ENCODE measurements around the gene CC2D1A. TPM values are rescaled to one million over a fixed set of nuclear protein-coding genes. Genes with fewer than 3 reads are reported as not detected.
A peak's percentile ranks its signal among the peaks of the same experiment; 100 is the strongest.

CC2D1A gene
- total and polyA plus RNA-seq, 2 donors (not counting 1 experiment from before 2014, with no cell fraction given): 34.3 to 47.2 TPM

DNA sequence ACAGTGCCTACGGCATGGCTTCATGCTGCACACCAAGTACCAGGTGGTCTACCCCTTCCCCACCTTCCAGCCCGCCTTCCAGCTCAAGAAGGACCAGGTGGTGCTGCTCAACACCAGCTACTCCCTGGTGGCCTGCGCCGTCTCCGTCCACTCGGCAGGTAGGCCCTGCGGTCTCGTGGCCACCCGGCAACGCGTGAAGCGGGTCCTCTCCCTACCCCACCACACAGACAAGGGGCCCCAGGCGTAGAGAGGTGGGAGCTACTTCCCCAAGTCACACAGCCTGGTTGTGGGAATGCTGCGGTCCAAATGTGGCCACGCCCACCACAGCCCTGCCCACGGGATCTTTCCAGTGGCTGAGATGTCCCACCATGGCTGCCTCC, 50.4 kb downstream of the CC2D1A start:
- Histone ChIP-seq H4K20me1 (ENCODE audit: control insufficient read depth, insufficient read depth, low read length, poor library complexity, severe bottlenecking) (peaks cover 51% of the 10 kb centered on the region), H3K9ac (ENCODE audit: low read length) (no peak overlapping the region), H3K27me3 (replicated peaks in 1 of 4; ENCODE audit: control extremely low read depth in 1 of 4, control insufficient read depth in 3 of 4, insufficient read depth in 4 of 4, low read length in 3 of 4) (no peaks in the 10 kb centered on the region), H2AFZ (ENCODE audit: insufficient read depth, low read depth, low read length, poor library complexity, severe bottlenecking) (no peak overlapping the region), H3K27ac (ENCODE audit: low read length in 2 of 2) (no peak overlapping the region), H3K4me1 (ENCODE audit: control insufficient read depth in 2 of 2, insufficient read depth in 2 of 2, low read length in 2 of 2) (peaks cover 15 to 18% of the 10 kb centered on the region in 2 donors), H3K4me2 (replicated peaks; ENCODE audit: low read depth, low read length, poor library complexity, severe bottlenecking) (no peak overlapping the region), H3K79me2 (ENCODE audit: control insufficient read depth, insufficient read depth, low read length) (peaks cover 30% of the 10 kb centered on the region), H3K36me3 (replicated peaks in 1 of 2; ENCODE audit: control extremely low read depth in 1 of 2, control insufficient read depth in 1 of 2, extremely low read depth in 1 of 2, insufficient read depth in 2 of 2, low read length in 1 of 2) (peaks cover 0 to 58% of the 10 kb centered on the region in 2 experiments), H3K4me3 (ENCODE audit: control extremely low read depth in 1 of 5, extremely low read depth in 1 of 5, insufficient read depth in 1 of 5, low read depth in 2 of 5, low read length in 4 of 5) (no peak overlapping the region), H3K9me3 (ENCODE audit: control extremely low read depth in 1 of 3, control insufficient read depth in 2 of 3, insufficient read depth in 1 of 3, low read length in 2 of 3) (no peaks in the 10 kb centered on the region)
- H3K4me1 Mint-ChIP-seq: peaks cover 21% of the 10 kb centered on the region
- ChIA-PET CTCF (interaction anchor here (0.9 kb wide), 1 partner anchor 92 kb away, joined by 3 read pairs; no protein-coding TSS in a partner anchor), POLR2A (interaction anchor here (0.6 kb wide), 1 partner anchor 43 kb away, joined by 3 read pairs; no protein-coding TSS in a partner anchor)
- TF ChIP-seq, protein P1, sequence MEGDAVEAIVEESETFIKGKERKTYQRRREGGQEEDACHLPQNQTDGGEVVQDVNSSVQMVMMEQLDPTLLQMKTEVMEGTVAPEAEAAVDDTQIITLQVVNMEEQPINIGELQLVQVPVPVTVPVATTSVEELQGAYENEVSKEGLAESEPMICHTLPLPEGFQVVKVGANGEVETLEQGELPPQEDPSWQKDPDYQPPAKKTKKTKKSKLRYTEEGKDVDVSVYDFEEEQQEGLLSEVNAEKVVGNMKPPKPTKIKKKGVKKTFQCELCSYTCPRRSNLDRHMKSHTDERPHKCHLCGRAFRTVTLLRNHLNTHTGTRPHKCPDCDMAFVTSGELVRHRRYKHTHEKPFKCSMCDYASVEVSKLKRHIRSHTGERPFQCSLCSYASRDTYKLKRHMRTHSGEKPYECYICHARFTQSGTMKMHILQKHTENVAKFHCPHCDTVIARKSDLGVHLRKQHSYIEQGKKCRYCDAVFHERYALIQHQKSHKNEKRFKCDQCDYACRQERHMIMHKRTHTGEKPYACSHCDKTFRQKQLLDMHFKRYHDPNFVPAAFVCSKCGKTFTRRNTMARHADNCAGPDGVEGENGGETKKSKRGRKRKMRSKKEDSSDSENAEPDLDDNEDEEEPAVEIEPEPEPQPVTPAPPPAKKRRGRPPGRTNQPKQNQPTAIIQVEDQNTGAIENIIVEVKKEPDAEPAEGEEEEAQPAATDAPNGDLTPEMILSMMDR (IDR thresholded peaks at IDR 0.05): no peak
- no peak for TF ChIP-seq EZH2 (IDR thresholded peaks at IDR 0.05; ENCODE audit: borderline replicate concordance, insufficient read depth, low read depth, low read length, poor library complexity, severe bottlenecking)
- no peaks in the 10 kb centered on the region for H3K9me3 Mint-ChIP-seq (ENCODE audit: insufficient read depth)
- DNase-seq: no peak
- intact Hi-C loops (cut with micrococcal nuclease): no loop called here
- no peak overlapping the region for H3K4me3 Mint-ChIP-seq
- WGBS (ENCODE audit: insufficient coverage): 96% methylated on average over 10 of the region's 16 CpGs
- no peak for ATAC-seq (ENCODE audit: low read depth)
- no peak overlapping the region for H3K27ac Mint-ChIP-seq
- H3K27me3 Mint-ChIP-seq: no peaks in the 10 kb centered on the region

DNA sequence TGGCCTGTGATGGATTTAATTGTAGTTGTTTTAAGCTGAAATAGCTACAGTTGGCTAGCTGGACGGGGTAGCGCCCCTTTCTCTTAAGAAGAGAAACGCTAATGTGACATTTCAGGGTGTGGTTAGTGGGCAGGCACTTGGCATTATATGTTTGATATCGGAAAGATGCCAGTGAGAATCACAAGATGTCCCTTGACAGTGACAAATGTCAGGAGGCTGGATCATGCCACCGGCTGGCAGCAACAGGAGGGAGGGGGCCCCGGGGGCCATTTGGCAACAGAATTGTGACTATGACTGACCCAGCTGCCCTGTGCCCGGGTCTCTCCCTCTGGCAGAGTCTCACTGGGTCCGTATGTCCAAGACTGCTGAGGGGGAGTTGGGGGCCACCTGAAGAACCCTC, 51.0 kb downstream of the CC2D1A start:
- CTCF ChIA-PET: interaction anchor here (1.9 kb wide), 1 partner anchor 74 kb away, joined by 5 read pairs; the partner anchor contains the start of gene IL27RA
- Histone ChIP-seq H4K20me1 (ENCODE audit: control insufficient read depth, insufficient read depth, low read length, poor library complexity, severe bottlenecking) (peaks cover 51% of the 10 kb centered on the region), H3K27me3 (replicated peaks in 1 of 4; ENCODE audit: control extremely low read depth in 1 of 4, control insufficient read depth in 3 of 4, insufficient read depth in 4 of 4, low read length in 3 of 4) (no peaks in the 10 kb centered on the region), H3K27ac (ENCODE audit: low read length in 2 of 2) (no peak overlapping the region), H2AFZ (ENCODE audit: insufficient read depth, low read depth, low read length, poor library complexity, severe bottlenecking) (no peak overlapping the region), H3K79me2 (ENCODE audit: control insufficient read depth, insufficient read depth, low read length) (peaks cover 26% of the 10 kb centered on the region), H3K4me1 (ENCODE audit: control insufficient read depth in 2 of 2, insufficient read depth in 2 of 2, low read length in 2 of 2) (peaks cover 11 to 13% of the 10 kb centered on the region in 2 donors), H3K36me3 (replicated peaks in 1 of 2; ENCODE audit: control extremely low read depth in 1 of 2, control insufficient read depth in 1 of 2, extremely low read depth in 1 of 2, insufficient read depth in 2 of 2, low read length in 1 of 2) (peaks cover 0 to 63% of the 10 kb centered on the region in 2 experiments), H3K4me3 (ENCODE audit: control extremely low read depth in 1 of 5, extremely low read depth in 1 of 5, insufficient read depth in 1 of 5, low read depth in 2 of 5, low read length in 4 of 5) (no peak overlapping the region), H3K4me2 (replicated peaks; ENCODE audit: low read depth, low read length, poor library complexity, severe bottlenecking) (no peak overlapping the region), H3K9me3 (ENCODE audit: control extremely low read depth in 1 of 3, control insufficient read depth in 2 of 3, insufficient read depth in 1 of 3, low read length in 2 of 3) (no peaks in the 10 kb centered on the region), H3K9ac (ENCODE audit: low read length) (no peak overlapping the region)
- TF ChIP-seq, protein P1 (IDR thresholded peaks at IDR 0.05): no peak
- Mint-ChIP-seq H3K27ac (no peak overlapping the region), H3K4me3 (no peak overlapping the region), H3K4me1 (peaks cover 17% of the 10 kb centered on the region), H3K9me3 (ENCODE audit: insufficient read depth) (no peaks in the 10 kb centered on the region), H3K27me3 (no peaks in the 10 kb centered on the region)
- intact Hi-C loops (cut with micrococcal nuclease): no loop called here
- 97% methylated on average over 6 of the region's 8 CpGs for WGBS (ENCODE audit: insufficient coverage)
- DNase-seq (peak; percentile 6), ATAC-seq (ENCODE audit: low read depth) (no peak)
- POLR2A ChIA-PET: no interaction called here

Measured in B cell (primary cell).